NCI-H1105 (cell line): ENCODE results near the gene ATP23.

Experiments used
- DNase-seq: peaks from one replicate; lab custom pipeline; 2025; lab: John Stamatoyannopoulos, UW

Gene ATP23

DNA sequence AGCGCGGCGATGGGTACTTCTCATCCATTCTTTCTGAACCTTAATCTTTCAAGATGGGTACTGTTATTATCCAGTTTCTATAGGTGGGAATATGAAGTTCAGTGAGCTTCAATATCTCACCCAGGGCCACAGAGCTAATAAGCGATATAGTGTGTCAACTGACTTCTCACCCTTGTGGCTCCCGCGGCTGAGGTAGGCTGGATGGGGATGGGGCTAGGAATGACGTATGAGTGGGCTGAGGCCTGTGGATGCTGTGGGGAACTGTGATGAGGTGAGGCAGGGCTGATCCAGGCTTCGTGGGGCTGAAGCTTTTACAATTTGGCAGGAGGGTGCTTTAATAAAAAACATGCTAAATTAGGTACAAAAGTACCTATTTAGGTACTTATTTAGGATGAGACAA, 32.9 kb upstream of the ATP23 start:
- no peak for DNase-seq

DNA sequence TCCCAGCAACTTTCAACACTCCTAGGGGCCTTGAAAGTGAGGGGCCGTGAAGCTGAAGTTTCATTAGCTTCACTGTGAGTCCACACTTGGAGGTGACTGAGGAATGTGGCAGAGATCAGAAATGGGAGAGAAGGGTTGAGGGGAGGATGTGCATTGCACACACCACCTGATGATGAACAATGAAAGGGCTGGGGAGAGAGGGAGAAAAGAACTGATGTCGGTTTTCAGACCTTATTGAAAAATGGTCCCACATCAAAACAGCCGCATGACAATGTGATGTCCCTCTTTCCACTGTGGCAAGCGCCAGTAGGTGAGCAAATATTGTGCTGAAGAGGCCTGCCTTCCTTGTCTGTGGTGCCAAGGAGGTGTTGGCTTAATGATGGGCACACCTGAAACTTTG, 32.3 kb upstream of the ATP23 start:
- no peak for DNase-seq

DNA sequence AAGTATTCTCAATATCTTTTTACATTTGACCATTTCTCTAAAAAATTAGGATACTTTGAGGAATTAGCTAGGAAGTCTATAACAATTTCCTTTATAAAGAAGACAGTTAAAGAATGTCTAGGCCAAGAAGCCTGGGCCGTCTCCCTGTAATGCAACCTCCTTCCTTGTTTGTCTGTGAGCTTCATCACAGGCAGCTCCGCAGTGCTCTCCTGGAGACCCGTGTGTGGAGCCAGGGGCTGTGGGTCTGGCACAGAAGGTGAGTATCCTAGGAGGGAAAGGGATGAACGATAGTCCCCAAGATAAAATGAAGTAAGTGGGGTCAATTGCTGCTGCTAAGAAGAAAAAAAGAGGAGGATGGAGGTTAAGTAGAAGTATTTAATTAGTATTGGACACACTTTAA, 31.8 kb upstream of the ATP23 start:
- DNase-seq, result no peak

DNA sequence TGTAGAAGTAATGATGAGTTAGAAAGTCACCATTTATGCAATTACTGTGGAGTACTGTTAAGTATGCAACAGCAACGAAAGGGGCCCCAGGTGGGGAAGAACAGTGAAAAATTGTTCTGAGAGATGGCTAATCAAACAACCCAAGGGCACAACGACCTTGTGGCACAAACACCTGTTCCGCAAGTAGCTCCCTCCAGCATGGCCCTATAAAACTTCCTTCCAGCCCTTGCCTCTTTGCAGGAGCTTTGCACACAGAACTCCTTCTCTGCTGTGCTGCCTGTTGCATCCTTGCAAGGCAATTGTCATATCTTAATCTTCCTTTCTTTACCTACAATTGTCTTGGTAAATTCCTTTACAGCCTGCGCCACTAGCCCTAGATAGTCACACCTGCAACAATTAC, 23.2 kb upstream of the ATP23 start:
- DNase-seq, result no peak

DNA sequence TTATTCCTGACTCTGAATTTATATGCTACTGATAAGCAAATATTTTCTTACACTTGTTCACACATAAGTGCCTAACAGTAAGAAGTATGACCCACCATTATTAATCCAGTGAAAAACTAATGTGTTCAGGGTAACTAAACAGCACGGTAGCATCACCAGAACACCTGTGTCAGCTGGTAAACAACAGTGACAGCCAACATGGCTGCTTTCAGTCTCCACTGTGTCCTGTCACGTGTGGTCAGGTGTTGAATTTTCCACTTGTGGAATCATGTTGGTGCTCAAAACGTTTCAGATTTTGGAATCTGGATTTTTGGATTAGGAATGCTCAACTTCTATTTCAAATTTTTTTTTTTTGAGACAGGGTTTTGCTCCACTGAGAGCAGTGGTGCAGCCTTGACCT, 14.3 kb upstream of the ATP23 start:
- no peak for DNase-seq

DNA sequence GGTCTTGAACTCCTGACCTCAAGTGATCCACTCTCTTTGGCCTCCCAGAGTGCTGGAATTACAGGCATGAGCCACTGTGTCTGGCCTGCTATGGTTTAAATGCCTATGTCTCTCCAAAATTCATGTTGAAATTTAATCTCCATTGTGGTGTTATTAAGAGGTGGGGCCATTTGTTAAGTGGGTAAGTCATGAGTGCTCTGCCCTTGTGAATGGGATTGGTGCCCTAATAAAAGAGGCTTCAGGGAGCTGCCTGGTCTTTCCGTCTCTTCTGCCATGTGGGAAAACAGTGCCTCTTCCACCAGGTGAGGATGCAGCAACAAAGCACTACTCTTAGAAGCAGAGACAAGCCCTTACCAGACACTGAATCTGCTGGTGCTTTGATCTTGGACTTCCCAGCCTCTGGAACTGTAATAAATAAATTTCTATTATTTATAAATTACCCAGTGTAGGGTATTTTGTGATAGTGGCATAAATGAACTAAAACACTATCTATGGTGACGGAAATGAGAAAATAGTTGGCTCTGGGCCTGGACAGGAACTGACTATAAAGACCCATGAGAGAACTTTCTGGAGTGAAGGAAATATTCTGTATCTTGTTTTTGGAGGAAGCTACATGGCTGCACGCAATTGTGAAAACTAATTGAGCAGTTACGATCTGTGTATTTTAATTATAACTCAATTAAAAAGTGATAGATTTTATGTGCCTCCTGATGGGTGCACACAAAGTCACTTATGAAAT, 12.1 kb upstream of the ATP23 start:
- no peak for DNase-seq

DNA sequence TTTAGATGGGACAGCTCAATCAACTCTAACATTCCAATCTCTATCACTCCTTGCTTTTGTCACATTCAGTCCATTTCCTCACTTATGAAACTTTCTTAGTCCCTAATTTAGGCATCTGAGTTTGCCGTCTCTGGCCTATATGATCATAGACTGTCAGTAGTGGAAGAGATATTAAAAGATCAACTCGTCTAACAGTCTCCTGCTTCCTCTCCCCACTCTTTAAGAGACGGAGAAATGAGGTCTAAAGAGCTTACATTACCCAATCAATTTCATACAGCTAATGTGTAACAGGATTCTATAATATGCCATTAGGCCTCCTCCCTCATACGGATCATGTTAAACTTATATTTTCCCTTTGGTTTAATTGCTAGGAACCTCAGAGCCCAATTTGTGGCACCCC, 6.5 kb upstream of the ATP23 start:
- DNase-seq, result no peak

DNA sequence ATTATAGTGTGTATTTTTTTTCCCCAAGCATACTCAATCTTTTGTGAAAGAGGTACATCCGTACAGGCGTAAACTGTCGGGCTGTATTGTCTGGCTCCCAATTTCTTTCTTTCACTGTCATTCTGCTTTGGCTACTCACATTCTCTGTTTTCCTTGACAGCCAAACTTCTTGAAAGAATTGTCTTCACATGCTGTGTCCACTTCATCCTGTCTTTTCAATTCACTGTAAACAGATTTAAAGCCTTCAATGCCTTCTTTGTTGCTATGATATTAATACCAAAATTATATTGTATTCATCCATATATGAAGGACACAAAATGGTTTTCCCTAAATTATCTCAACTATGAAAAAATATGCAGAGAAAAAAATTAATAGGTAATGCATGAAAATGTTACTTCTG, 6.0 kb upstream of the ATP23 start:
- DNase-seq, result no peak

DNA sequence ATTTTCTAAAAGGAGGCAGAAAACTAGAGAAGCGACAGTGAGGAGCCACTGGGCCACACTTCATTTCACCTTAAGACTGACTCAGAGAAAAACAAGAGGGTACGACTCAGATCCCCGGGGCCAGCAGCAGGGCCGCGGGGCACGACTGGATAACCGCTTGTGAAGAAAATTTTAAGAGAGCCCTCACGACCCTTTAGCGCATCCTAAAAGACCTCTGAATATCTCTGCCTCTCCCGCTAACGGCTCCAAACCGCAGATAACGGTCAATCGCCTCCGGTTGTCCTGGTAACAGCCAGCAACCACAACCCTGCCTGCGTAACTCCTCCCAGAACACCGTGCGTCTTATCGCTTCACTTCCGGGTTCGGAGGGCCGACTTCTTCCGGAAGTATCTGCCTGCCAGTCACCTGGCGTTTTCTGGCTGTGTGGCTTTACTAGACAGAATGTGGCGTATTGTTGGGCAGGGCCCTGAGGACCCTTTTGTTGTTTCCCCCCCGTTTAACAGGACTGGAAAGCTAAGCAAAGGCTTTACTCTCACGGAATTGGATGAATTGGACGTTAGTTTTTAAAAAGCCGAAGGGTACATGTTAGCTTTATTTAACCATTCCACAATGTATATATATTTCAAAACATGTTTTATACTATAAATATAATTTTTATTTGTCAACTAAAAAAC, 5.4 kb upstream of the ATP23 start:
- DNase-seq, result peak; percentile 84

DNA sequence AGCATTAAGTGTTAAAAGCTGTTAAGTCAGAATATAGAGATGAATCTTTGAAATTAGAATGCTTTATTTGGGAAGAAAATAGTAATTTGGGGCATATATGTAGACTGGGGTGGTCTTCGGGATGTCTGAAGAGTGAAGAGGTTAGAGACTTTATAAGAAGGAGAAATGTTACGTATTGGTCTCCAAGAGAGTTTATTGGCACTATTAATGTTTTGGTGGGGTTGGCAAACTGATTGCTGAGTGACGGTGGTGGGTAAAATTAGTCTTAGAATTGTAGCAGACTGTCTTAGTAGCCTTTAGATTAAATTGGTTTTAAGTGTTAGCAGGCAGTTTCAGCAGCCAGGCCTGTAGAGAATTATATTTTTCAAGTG, 4.9 kb upstream of the ATP23 start:
- no peak for DNase-seq

DNA sequence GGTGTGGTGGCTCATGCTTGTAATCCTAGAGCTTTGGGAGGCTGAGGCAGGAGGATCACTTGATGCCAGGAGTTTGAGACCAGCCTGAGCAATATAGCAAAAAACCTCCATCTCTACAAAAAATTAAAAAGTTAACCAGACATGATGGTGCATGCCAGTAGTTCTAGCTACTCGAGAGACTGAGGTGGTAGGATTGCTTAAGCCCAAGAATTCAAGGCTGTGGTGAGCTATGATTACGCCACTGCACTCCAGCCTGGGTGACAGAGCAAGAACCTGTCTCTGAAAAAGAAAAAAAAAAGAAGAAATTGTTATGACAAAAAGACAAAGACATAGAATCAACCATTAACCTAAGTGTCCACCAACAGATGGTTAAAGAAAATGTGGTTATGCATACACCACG, 2.1 kb upstream of the ATP23 start:
- no peak for DNase-seq

DNA sequence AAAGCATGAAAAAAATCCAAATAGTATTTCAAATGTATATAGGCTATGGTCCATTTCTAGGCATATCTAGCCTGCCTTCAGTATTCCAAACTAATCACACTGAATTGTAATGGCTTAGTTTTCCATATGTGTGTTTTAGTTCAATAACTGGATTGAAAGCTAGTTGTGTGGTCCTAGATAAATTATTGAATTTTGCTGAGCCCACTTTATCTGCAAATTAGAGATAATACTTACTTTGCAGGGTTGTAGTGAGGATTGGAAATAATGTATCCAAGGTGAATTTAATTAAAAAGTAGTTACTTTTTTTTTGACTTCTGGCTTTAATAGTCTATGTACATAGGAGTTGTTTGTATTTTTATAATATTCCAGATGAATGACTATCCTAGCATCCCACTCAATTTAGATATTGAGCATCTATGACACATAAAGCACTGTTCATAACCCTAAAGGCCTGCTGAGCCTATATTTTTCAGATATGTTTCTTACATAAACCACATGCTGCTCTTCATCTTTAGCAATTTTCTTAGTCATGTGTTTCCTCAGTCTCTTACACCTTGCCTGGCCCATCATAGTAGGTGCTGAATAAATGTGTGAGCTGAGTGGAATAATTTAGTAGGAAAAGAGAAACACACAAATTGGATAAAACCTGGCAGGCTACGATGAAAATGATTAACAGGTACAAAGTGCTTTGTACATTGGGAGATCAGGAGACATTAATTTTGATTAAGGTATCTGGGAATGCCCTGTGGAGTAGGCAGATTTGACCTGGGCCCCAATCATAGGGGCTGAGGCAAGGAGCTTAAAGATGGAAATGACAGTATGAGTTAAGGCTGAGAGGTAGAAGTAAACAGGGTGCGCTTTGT, 1.1 kb upstream of the ATP23 start:
- no peak for DNase-seq

DNA sequence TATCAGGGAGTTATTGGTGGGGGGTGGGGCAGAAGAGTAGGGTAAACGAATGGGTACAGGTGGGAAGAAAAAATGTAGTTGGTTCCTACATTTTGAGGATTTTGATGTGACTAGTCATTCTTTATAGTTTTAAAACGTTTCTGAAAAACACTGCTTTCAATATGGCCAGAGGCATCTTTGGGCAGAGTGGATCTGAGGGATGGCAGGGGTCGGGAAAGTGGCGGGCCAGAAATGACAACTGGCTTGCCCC, 527 bp upstream of the ATP23 start:
- no peak for DNase-seq

DNA sequence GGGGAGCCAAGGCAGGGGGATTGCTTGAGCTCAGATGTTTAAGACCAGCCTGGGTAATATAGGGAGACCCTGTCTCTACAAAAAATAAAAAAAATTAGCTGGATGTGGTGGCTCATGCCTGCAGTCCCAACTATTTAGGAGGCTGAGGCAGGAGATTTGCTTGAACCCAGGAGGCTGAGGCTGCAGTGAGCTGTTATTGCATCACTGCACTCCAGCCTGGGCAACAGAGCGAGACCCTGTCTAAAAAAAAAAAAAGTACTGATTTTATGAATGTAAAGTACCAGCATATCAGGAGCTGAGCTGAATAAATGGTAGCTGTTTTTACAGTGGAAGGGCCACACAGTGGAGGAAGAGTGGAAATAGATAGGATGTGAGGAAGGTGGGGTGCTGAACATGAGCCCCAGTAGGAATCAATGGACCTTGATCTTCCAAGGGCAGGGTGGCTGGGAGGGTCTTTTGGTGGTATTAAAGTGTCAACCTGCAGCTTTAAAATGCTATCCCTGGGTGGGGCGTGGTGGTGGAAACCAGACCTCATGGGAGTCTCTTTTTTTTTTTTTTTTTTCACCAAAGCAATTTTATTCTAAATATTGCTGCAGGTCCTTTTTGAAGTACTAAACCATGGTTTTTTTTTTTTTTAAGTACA, 2.2 kb downstream of the ATP23 start:
- DNase-seq, result no peak

DNA sequence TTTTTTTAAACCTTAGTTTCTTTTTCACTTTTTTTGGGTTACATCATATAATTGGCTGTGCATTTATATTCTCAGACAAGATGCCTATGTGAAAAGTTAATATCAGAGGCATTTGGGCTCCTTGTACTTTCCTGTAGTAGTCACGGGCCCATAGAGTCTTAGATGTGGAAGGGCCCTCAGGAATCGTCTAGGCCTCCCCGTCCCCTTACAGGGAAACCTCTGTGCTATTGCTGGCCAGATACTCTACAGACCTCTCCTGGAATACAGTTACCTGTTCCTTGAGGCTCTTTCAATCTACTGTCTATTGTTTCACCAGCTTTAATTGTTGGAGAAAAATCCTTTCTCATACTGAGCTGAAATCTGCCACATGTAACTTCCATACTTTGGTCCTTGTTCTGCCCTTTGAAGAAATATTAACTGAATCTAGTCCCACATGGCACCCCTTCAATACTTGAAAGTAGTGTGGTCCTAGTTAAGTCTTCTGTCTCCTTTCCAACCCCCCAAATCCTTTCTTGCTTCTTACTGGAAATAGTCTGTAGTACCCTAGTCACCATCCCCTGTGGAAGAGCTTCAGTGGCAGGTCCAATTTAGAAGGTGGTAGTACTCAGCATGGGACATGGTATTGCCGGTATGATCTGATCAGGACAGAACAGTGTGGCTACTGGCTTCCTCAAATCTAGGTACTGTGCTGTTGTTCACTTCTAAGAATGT, 3.1 kb downstream of the ATP23 start:
- DNase-seq, result no peak

DNA sequence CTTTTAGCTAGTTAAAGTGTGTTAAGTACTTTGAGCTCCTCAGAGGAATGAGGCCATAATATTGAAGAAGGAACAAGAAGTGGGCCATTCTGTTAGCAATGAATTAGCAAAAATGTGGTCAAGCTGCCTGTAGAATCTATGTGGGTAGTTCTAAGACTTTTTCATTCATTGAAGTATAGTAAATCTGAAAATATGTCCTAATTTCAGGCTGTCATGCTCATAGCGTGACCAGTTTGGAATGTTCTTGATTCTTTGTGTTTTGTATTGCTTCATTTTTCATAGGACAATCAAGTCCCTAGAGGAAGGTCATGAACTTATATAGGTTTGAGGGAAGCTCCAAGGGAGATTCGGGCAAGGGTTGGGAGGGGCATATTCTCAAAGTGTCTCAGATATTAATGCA, 11.4 kb downstream of the ATP23 start:
- no peak for DNase-seq

DNA sequence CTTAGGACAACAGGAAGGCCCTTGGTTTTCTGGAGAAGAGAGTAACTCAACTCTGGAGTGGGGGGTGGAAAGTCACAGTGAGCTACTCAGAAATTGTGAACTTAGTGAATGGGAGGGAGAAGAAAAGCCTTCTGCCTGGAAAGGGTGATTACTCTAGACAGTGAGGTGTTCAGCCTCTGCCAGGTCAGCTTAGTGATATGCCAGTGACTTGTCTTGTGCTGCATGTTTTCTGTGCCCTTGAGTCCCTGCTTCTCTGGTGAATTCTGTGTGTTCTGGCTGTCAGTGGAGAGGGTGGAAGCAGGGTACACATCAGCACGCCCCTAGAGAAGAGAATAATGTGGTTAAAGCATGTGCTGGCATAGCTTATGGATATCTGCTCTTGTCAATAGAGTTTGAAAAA, 13.4 kb downstream of the ATP23 start:
- no peak for DNase-seq

DNA sequence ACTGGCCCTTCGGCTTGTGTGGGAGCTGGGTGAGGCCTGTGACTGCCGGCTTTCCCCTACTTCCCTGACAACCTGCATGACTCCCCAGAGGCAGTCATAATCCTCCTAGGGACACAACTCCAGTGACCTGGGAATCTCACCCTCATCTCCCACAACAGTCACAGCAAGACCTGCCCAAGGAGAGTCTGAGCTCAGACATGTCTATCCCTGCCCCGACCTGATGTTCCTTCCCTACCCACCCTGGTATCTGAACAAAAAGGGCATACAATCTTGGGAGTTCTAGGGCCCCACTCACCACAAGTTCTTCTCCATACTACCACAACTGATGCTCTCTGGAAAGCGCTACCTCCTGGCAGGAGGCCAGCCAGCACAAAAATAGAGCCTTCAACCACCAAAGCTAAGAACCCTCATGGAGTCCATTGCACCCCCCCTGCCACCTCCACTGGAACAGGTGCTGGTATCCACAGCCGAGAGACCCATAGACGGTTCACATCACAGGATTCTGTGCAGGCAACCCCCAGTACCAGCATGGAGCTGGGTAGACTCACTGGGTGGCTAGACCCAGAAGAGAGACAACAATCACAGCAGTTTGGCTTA, 16.8 kb downstream of the ATP23 start:
- DNase-seq, result no peak

DNA sequence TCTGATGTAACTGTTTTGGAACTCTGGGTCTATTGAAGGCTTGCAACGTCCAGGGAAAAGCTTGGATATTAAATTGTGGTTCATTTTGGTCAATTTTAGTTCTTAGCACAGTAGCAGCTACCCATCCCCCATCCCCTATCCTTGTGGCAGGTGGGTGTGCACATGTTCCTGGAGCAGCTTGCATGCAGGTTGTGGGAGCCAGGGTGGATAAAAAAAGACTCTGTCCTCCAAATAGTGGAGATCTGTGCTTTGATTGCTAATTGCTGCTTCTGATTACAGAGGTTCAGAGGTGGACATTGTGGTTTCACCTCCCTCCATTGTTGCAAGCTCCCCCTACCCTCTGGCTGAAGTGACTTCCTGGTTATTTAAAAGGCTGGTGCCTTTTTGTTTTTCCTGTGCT, 23.1 kb downstream of the ATP23 start:
- no peak for DNase-seq

DNA sequence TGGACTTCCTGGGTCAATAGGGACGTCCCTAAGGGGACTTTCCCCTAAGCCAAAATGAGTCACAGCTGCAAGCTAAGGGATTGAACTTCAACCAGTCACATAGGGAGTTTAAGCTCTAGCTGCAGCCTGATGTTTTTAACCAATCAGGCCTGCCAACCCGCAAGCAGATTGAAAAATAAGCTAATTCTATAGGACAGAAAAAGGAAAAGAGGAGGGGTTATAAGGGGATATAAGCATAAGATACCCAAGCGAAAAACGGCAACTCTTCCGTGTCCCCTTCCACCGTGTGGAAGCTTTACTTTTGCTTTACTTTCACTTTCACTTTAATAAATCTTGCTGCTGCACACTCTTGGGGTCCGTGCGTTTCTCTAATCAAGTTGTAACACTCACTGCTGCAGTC, 24.4 kb downstream of the ATP23 start:
- DNase-seq, result no peak

DNA sequence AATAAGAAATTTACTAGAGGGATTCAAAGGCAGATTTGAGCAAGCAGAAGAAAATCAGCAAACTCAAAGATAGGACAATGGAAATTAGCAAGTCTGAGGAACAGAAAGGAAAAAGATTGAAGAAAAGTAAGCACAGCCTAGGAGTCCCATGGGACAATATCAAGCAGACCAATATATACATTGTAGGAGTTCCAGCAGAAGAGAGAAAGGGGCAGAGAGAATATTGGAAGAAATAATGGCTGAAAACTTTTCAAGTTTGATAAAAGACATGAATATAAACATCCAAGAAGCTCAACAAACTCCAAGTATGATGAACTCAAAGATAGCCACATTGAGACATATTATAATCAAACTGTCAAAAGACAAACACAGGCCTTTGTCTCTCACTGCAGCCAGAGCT, 25.2 kb downstream of the ATP23 start:
- DNase-seq, result no peak
